HEK293 (cell line): ENCODE measurements around the gene HIVEP2.

Source experiments
- CTCF ChIA-PET: fragments of 350-600 bp; formaldehyde crosslinking; extraction: SDS; loops from one replicate; lab custom pipeline; 2021; ENCODE audit warnings: antibody characterized with exemption; lab: Yijun Ruan, JAX
- POLR2A ChIA-PET: fragments of 300-600 bp; formaldehyde crosslinking; extraction: SDS; loops from one replicate; lab custom pipeline; 2020; ENCODE audit warnings: antibody characterized with exemption, inconsistent platforms; lab: Yijun Ruan, JAX
- H3K27ac ChIP-seq: fragments of 200-500 bp; sonication (Bioruptor generic); 2 replicates; pipeline ENCODE4 v1.5.1; 2014; ENCODE audit warnings: low read depth, low read length, control low read depth, inconsistent platforms; ENCODE audit errors: extremely low read depth
- H3K36me3 ChIP-seq, 2 experiments: fragments of 200-500 bp in 1 of 2; sonication (Bioruptor generic) in 1 of 2; 1 replicate in 1 of 2; 2 replicates in 1 of 2; pipeline ENCODE4 v1.5.1; 2014 to 2017; ENCODE audit warnings: inconsistent platforms in 2 of 2, low read length in 2 of 2; ENCODE audit not compliant: control insufficient read depth in 2 of 2, insufficient read depth in 1 of 2
- H3K4me1 ChIP-seq: fragments of 200-500 bp; sonication (Bioruptor generic); 2 replicates; pipeline ENCODE4 v1.5.1; 2014; ENCODE audit warnings: mild to moderate bottlenecking, low read length, inconsistent platforms; ENCODE audit not compliant: control insufficient read depth, insufficient read depth
- H3K4me3 ChIP-seq: 2 replicates; pipeline ENCODE4 v1.5.1; 2011; ENCODE audit warnings: low read depth, mild to moderate bottlenecking, control low read depth, low read length, moderate library complexity
- H3K9me3 ChIP-seq: fragments of 200-500 bp; sonication (Bioruptor generic); 2 replicates; pipeline ENCODE4 v1.5.1; 2014; ENCODE audit warnings: low read depth, low read length, inconsistent platforms; ENCODE audit not compliant: control insufficient read depth, insufficient read depth
- FEZF1 ChIP-seq: fragments of 450-650 bp; formaldehyde crosslinking; IDR thresholded peaks from 2 replicates; pipeline ENCODE4 v1.5.1; 2016; ENCODE audit warnings: missing biosample characterization, missing genetic modification characterization
- GLIS1 ChIP-seq: fragments of 450-650 bp; formaldehyde crosslinking; IDR thresholded peaks from 2 replicates; pipeline ENCODE4 v1.5.1; 2016; ENCODE audit warnings: missing biosample characterization, missing genetic modification characterization
- GLIS2 ChIP-seq: fragments of 450-650 bp; formaldehyde crosslinking; IDR thresholded peaks from 2 replicates; pipeline ENCODE4 v1.5.1; 2016; ENCODE audit warnings: missing biosample characterization, missing genetic modification characterization
- IKZF3 ChIP-seq: fragments of 450-650 bp; IDR thresholded peaks from 2 replicates; pipeline ENCODE4 v1.5.0; 2018; ENCODE audit warnings: missing biosample characterization, mild to moderate bottlenecking, missing genetic modification characterization, moderate library complexity
- KLF16 ChIP-seq: fragments of 450-650 bp; formaldehyde crosslinking; IDR thresholded peaks from 2 replicates; pipeline ENCODE4 v1.5.1; 2017; ENCODE audit warnings: missing biosample characterization, missing genetic modification characterization
- KLF7 ChIP-seq: fragments of 450-650 bp; formaldehyde crosslinking; IDR thresholded peaks from 2 replicates; pipeline ENCODE4 v1.5.1; 2016; ENCODE audit warnings: missing biosample characterization, missing genetic modification characterization, borderline replicate concordance
- PRDM2 ChIP-seq: fragments of 450-650 bp; formaldehyde crosslinking; IDR thresholded peaks from 2 replicates; pipeline ENCODE4 v1.5.1; 2016; ENCODE audit warnings: missing biosample characterization, missing genetic modification characterization, borderline replicate concordance
- SP7 ChIP-seq: fragments of 450-650 bp; formaldehyde crosslinking; IDR thresholded peaks from 2 replicates; pipeline ENCODE4 v1.5.1; 2016; ENCODE audit warnings: missing biosample characterization, missing genetic modification characterization
- YY1 ChIP-seq: fragments of 450-650 bp; formaldehyde crosslinking; IDR thresholded peaks from 2 replicates; pipeline ENCODE4 v1.5.1; 2018; ENCODE audit warnings: missing biosample characterization, missing genetic modification characterization
- ZBTB49 ChIP-seq: fragments of 450-650 bp; formaldehyde crosslinking; IDR thresholded peaks from 2 replicates; pipeline ENCODE4 v1.5.1; 2016; ENCODE audit warnings: missing biosample characterization, missing genetic modification characterization, low read depth
- ZNF19 ChIP-seq: fragments of 450-650 bp; formaldehyde crosslinking; IDR thresholded peaks from 2 replicates; pipeline ENCODE4; 2016; ENCODE audit warnings: missing biosample characterization, missing genetic modification characterization, low read depth
- ZNF223 ChIP-seq: fragments of 450-650 bp; formaldehyde crosslinking; IDR thresholded peaks from 2 replicates; pipeline ENCODE4 v1.5.1; 2016; ENCODE audit warnings: missing biosample characterization, missing genetic modification characterization
- ZNF274 ChIP-seq, 2 experiments: fragments of 200-500 bp in 1 of 2; fragments of 450-650 bp in 1 of 2; sonication (Bioruptor generic) in 1 of 2; formaldehyde crosslinking in 1 of 2; IDR thresholded peaks; 2 replicates each; pipeline versions ENCODE4 v1.5.1 to v1.6.1; 2014 to 2016; ENCODE audit warnings: borderline replicate concordance in 1 of 2, inconsistent platforms in 1 of 2, low read length in 1 of 2, missing biosample characterization in 1 of 2, missing genetic modification characterization in 1 of 2
- ZNF416 ChIP-seq: fragments of 450-650 bp; formaldehyde crosslinking; IDR thresholded peaks from 2 replicates; pipeline ENCODE4 v1.5.1; 2016; ENCODE audit warnings: missing biosample characterization, missing genetic modification characterization
- ZNF549 ChIP-seq: fragments of 450-650 bp; IDR thresholded peaks from 2 replicates; pipeline ENCODE4 v1.5.1; 2018; ENCODE audit warnings: missing biosample characterization, missing genetic modification characterization, mild to moderate bottlenecking, inconsistent platforms, moderate library complexity
- ZNF571 ChIP-seq: fragments of 450-650 bp; formaldehyde crosslinking; IDR thresholded peaks from 2 replicates; pipeline ENCODE4 v1.5.0; 2017; ENCODE audit warnings: missing biosample characterization, missing genetic modification characterization
- ZNF707 ChIP-seq: fragments of 450-650 bp; formaldehyde crosslinking; IDR thresholded peaks from 2 replicates; pipeline ENCODE4 v1.5.1; 2016; ENCODE audit warnings: missing biosample characterization, missing genetic modification characterization
- ZNF76 ChIP-seq: fragments of 450-650 bp; formaldehyde crosslinking; IDR thresholded peaks from 2 replicates; pipeline ENCODE4; 2016; ENCODE audit warnings: low read depth, missing biosample characterization, missing genetic modification characterization, borderline replicate concordance
- ZNF768 ChIP-seq: fragments of 450-650 bp; formaldehyde crosslinking; IDR thresholded peaks from 2 replicates; pipeline ENCODE4 v1.5.1; 2018; ENCODE audit warnings: missing biosample characterization, mild to moderate bottlenecking, missing genetic modification characterization
- ZNF792 ChIP-seq: fragments of 450-650 bp; formaldehyde crosslinking; IDR thresholded peaks from 2 replicates; pipeline ENCODE4 v1.5.1; 2016; ENCODE audit warnings: missing biosample characterization, missing genetic modification characterization
- ZNF837 ChIP-seq: fragments of 450-650 bp; formaldehyde crosslinking; IDR thresholded peaks from 2 replicates; pipeline ENCODE4 v1.5.1; 2016; ENCODE audit warnings: missing biosample characterization, missing genetic modification characterization

Gene HIVEP2

GRCh38 chr6:142708651-142709050 is 236.3 kb downstream of the HIVEP2 start (continued):
- TF ChIP-seq PRDM2 (tag by site-specific recombination) (no peak), ZNF274 (IDR thresholded peaks at IDR 0.05; ENCODE audit: low read length) (no peak), ZNF274 (tag by site-specific recombination; IDR thresholded peaks at IDR 0.05; ENCODE audit: borderline replicate concordance) (no peak)
- TF ChIP-seq, all 188 proteins: peak for 0

GRCh38 chr6:142707255-142707654 is 237.7 kb downstream of the HIVEP2 start:
- Histone ChIP-seq H3K27ac (no peak overlapping the region), H3K4me3 (no peak overlapping the region), H3K9me3 (no peaks in the 10 kb centered on the region), H3K4me1 (peaks cover 3% of the 10 kb centered on the region; the same call in 1 of the 2 replicates), H3K36me3 (no peaks in the 10 kb centered on the region)
- CTCF ChIA-PET, result interaction anchor here (0.8 to 1.2 kb wide), 3 partner anchors 9 to 236 kb away, joined by 3 to 4 read pairs (median 4); no protein-coding TSS in a partner anchor
- POLR2A ChIA-PET, result interaction anchor here (0.7 kb wide), 1 partner anchor 9 kb away, joined by 4 read pairs; no protein-coding TSS in a partner anchor
- TF ChIP-seq ZNF76 (tag by site-specific recombination) (no peak), GLIS2 (tag by site-specific recombination) (no peak), SP7 (no peak), ZNF792 (tag by site-specific recombination) (no peak), ZNF19 (tag by site-specific recombination) (no peak), KLF16 (tag by site-specific recombination) (no peak), ZNF768 (tag by site-specific recombination) (no peak), ZNF274 (IDR thresholded peaks at IDR 0.05; ENCODE audit: low read length) (no peak), ZNF274 (tag by site-specific recombination; IDR thresholded peaks at IDR 0.05; ENCODE audit: borderline replicate concordance) (no peak), ZNF223 (tag by site-specific recombination) (no peak), GLIS1 (no peak), ZNF571 (tag by site-specific recombination) (no peak), ZNF416 (tag by site-specific recombination) (no peak), FEZF1 (tag by site-specific recombination) (no peak), KLF7 (no peak), YY1 (no peak), ZNF707 (tag by site-specific recombination) (no peak), IKZF3 (tag by site-specific recombination) (no peak), ZNF837 (tag by site-specific recombination) (no peak)

- Histone ChIP-seq H3K4me3 (no peak overlapping the region), H3K4me1 (peaks cover 3% of the 10 kb centered on the region; the same call in 1 of the 2 replicates), H3K9me3 (no peaks in the 10 kb centered on the region), H3K36me3 (no peaks in the 10 kb centered on the region), H3K27ac (no peak overlapping the region)
- ChIA-PET POLR2A (no interaction called here), CTCF (no interaction called here)
- TF ChIP-seq ZNF549 (tag by site-specific recombination) (no peak), ZBTB49 (tag by site-specific recombination) (no peak)
Measured at GRCh38 chr6:142706210-142706609, 238.8 kb downstream of the HIVEP2 start.
